Naive thymus-derived CD8-positive, alpha-beta T cell (primary cell): ENCODE data around the gene USP21. TPM values are rescaled to one million over a fixed set of nuclear protein-coding genes. Genes with fewer than 3 reads are reported as not detected.
A peak's percentile ranks its signal among the peaks of the same experiment; 100 is the strongest.

Experiments
- ATAC-seq, 2 donors: fragments of 150-1000 bp; cut with Tn5 transposase in 1 of 2; sonication (Bioruptor Pico), chemical (Tn5 transposase) in 1 of 2; 1 replicate in 1 of 2; 2 replicates in 1 of 2; pipeline ENCODE4 v1.10.0; 2021; ENCODE audit warnings: mild to moderate bottlenecking in 2 of 2, moderate library complexity in 2 of 2
- POLR2A ChIA-PET: fragments of 350-600 bp; sonication (Branson Sonifier 250); formaldehyde crosslinking; loops from one replicate; lab custom pipeline; 2021; ENCODE audit warnings: antibody characterized with exemption; lab: Charles Lee
- DNase-seq, 10 donors: peaks; one replicate each; pipeline versions ENCODE4 v3.0.0 to v3.0.0-alpha.2; 2020 to 2022
- H3K27ac Mint-ChIP-seq, 10 donors: one replicate each; pipeline ENCODE4 v1.8.0; 2020 to 2022; ENCODE audit warnings: mild to moderate bottlenecking in 10 of 10, mixed read lengths in 10 of 10, moderate library complexity in 4 of 10, inconsistent platforms in 1 of 10
- H3K27me3 Mint-ChIP-seq, 5 donors: one replicate each; pipeline ENCODE4 v1.8.0; 2021 to 2022; ENCODE audit warnings: mixed read lengths in 5 of 5
- H3K36me3 Mint-ChIP-seq, 3 donors: one replicate each; pipeline ENCODE4 v1.8.0; 2020 to 2022; ENCODE audit warnings: mixed read lengths in 3 of 3, mild to moderate bottlenecking in 2 of 3, inconsistent platforms in 1 of 3
- H3K4me1 Mint-ChIP-seq, 4 donors: one replicate each; pipeline ENCODE4 v1.8.0; 2021 to 2022; ENCODE audit warnings: mixed read lengths in 4 of 4
- H3K4me3 Mint-ChIP-seq, 10 donors: one replicate each; pipeline ENCODE4 v1.8.0; 2020 to 2022; ENCODE audit warnings: mild to moderate bottlenecking in 10 of 10, mixed read lengths in 10 of 10, moderate library complexity in 6 of 10, inconsistent platforms in 1 of 10
- H3K9me3 Mint-ChIP-seq, 9 donors: one replicate each; pipeline ENCODE4 v1.8.0; 2020 to 2022; ENCODE audit warnings: mixed read lengths in 9 of 9, mild to moderate bottlenecking in 3 of 9, inconsistent platforms in 1 of 9, moderate library complexity in 1 of 9
- polyA plus RNA-seq, 3 donors: library from polyadenylated mRNA; unstranded; fragments of 300-500 nt; fragmentation: Illumina TruSeq; gene quantifications; one replicate each; pipeline ENCODE4 v1.2.3, GENCODE V29; 2021
- total RNA-seq, 8 experiments: library from RNA in 2 of 8; stranded (reverse) in 2 of 8; gene quantifications; one replicate each; pipeline ENCODE4 v1.2.3 and lab custom pipeline; 2021 to 2026

Gene USP21
- total and polyA plus RNA-seq, 5 experiments from 2014 or later: 13.8 to 63.8 (median 31.4) TPM

GRCh38 chr1:161173711-161174110 is 14.4 kb downstream of the USP21 start:
- POLR2A ChIA-PET: interaction anchor here (1.5 to 1.6 kb wide), 2 partner anchors 12 to 18 kb away, joined by 4 to 5 read pairs; no protein-coding TSS in a partner anchor
- H3K4me1 Mint-ChIP-seq: peaks cover 33 to 71% (median 54%) of the 10 kb centered on the region in 4 donors
- H3K9me3 Mint-ChIP-seq: no peaks in the 10 kb centered on the region
- ATAC-seq (no peak), DNase-seq (no peak)
- no peaks in the 10 kb centered on the region for H3K27me3 Mint-ChIP-seq
- peaks cover 0 to 65% (median 11%) of the 10 kb centered on the region in 3 donors for H3K36me3 Mint-ChIP-seq
- H3K27ac Mint-ChIP-seq: peak overlapping the region in 3 of 10 donors; percentile 3 to 62 (median 27)
- peak overlapping the region in 1 of 10 donors; percentile 34 for H3K4me3 Mint-ChIP-seq

- Mint-ChIP-seq H3K4me1 (peaks cover 31 to 78% (median 58%) of the 10 kb centered on the region in 4 donors), H3K36me3 (peaks cover 0 to 60% (median 10%) of the 10 kb centered on the region in 3 donors), H3K27me3 (no peaks in the 10 kb centered on the region), H3K9me3 (no peaks in the 10 kb centered on the region), H3K4me3 (peak overlapping the region in 9 of 10 donors; percentile 21 to 99 (median 40)), H3K27ac (peak overlapping the region in 7 of 10 donors; percentile 9 to 100 (median 73))
- POLR2A ChIA-PET: interaction anchor here (0.8 to 3.0 kb wide), 2 partner anchors 27 to 49 kb away, joined by 3 to 22 read pairs; partner anchors contain the start of genes APOA2 and NDUFS2
- no peak for DNase-seq
- ATAC-seq: no peak
These were observed 15.6 kb downstream of the USP21 start for GRCh38 chr1:161174911-161175310.

GRCh38 chr1:161175771-161176453 is 16.6 kb downstream of the USP21 start:
- no peaks in the 10 kb centered on the region for H3K9me3 Mint-ChIP-seq
- H3K4me1 Mint-ChIP-seq: peaks cover 36 to 86% (median 67%) of the 10 kb centered on the region in 4 donors
- ATAC-seq (no peak), DNase-seq (no peak)
- peak overlapping the region; percentile 93 to 100 (median 99) for H3K4me3 Mint-ChIP-seq
- H3K27me3 Mint-ChIP-seq: no peaks in the 10 kb centered on the region
- H3K36me3 Mint-ChIP-seq: peaks cover 0 to 55% (median 10%) of the 10 kb centered on the region in 3 donors
- H3K27ac Mint-ChIP-seq: peak overlapping the region; percentile 97 to 100 (median 98)
- POLR2A ChIA-PET: interaction anchor here (0.5 to 8.7 kb wide), 15 partner anchors 9 to 559 kb away, joined by 3 to 154 read pairs (median 4); partner anchors contain the start of genes DEDD, NDUFS2, PPOX and TOMM40L

- Mint-ChIP-seq H3K4me1 (peaks cover 36 to 86% (median 72%) of the 10 kb centered on the region in 4 donors), H3K9me3 (no peaks in the 10 kb centered on the region), H3K27me3 (no peaks in the 10 kb centered on the region), H3K36me3 (peaks cover 0 to 49% (median 10%) of the 10 kb centered on the region in 3 donors), H3K4me3 (peak overlapping the region; percentile 93 to 100 (median 99)), H3K27ac (peak overlapping the region; percentile 97 to 100 (median 98))
- POLR2A ChIA-PET: interaction anchor here (0.6 to 8.7 kb wide), 20 partner anchors 10 to 572 kb away, joined by 3 to 154 read pairs (median 4); partner anchors contain the start of genes DEDD, NDUFS2, PPOX and TOMM40L
- ATAC-seq (no peak), DNase-seq (no peak)
These were observed 17.3 kb downstream of the USP21 start for GRCh38 chr1:161176468-161177111.

- Mint-ChIP-seq H3K4me1 (peaks cover 40 to 89% (median 78%) of the 10 kb centered on the region in 4 donors), H3K9me3 (no peaks in the 10 kb centered on the region), H3K4me3 (peak within 1 kb of the TSS; percentile 93 to 100 (median 99)), H3K27me3 (no peaks in the 10 kb centered on the region), H3K27ac (peak within 1 kb of the TSS; percentile 97 to 100 (median 98)), H3K36me3 (peaks cover 0 to 41% (median 10%) of the 10 kb centered on the region in 3 donors)
- POLR2A ChIA-PET: interaction anchor here (0.5 to 8.7 kb wide), 24 partner anchors 9 to 573 kb away, joined by 3 to 154 read pairs (median 4); partner anchors contain the start of genes DEDD, NDUFS2, PPOX and TOMM40L
- DNase-seq (peak; percentile 85 to 98 (median 93)), ATAC-seq (peak; percentile 87 to 92)
These were observed 18.0 kb downstream of the USP21 start, which contains the start of gene B4GALT3 for GRCh38 chr1:161177112-161177935. TSS of gene B4GALT3 (minus strand) at chr1:161177507. CDS start at chr1:161176060, 1,447 bp downstream.

GRCh38 chr1:161177936-161178244 is 18.6 kb downstream of the USP21 start:
- POLR2A ChIA-PET: interaction anchor here (0.6 to 8.7 kb wide), 12 partner anchors 8 to 223 kb away, joined by 4 to 154 read pairs (median 8); partner anchors contain the start of genes NDUFS2, PPOX, TOMM40L and UFC1
- peak overlapping the region; percentile 93 to 100 (median 99) for H3K4me3 Mint-ChIP-seq
- H3K27ac Mint-ChIP-seq: peak overlapping the region; percentile 97 to 100 (median 98)

GRCh38 chr1:161179698-161180097 is 20.4 kb downstream of the USP21 start:
- H3K9me3 Mint-ChIP-seq: no peaks in the 10 kb centered on the region
- peak overlapping the region in 8 of 10 donors; percentile 17 to 100 (median 87) for H3K27ac Mint-ChIP-seq
- peak overlapping the region in 4 of 10 donors; percentile 19 to 42 (median 28) for H3K4me3 Mint-ChIP-seq
- H3K4me1 Mint-ChIP-seq: peaks cover 43 to 92% (median 86%) of the 10 kb centered on the region in 4 donors
- H3K27me3 Mint-ChIP-seq: no peaks in the 10 kb centered on the region
- POLR2A ChIA-PET: interaction anchor here (0.6 to 8.7 kb wide), 10 partner anchors 8 to 835 kb away, joined by 3 to 154 read pairs (median 4); partner anchors contain the start of genes ADAMTS4, FCER1G, NDUFS2 and PPOX
- DNase-seq (no peak), ATAC-seq (no peak)
- peaks cover 0 to 17% (median 4%) of the 10 kb centered on the region in 3 donors for H3K36me3 Mint-ChIP-seq

More at GRCh38 chr1:161177936-161178244, 18.6 kb downstream of the USP21 start:
- peaks cover 0 to 36% (median 6%) of the 10 kb centered on the region in 3 donors for H3K36me3 Mint-ChIP-seq
- H3K9me3 Mint-ChIP-seq: no peaks in the 10 kb centered on the region
- DNase-seq (no peak), ATAC-seq (no peak)
- H3K27me3 Mint-ChIP-seq: no peaks in the 10 kb centered on the region
- peaks cover 39 to 89% (median 80%) of the 10 kb centered on the region in 4 donors for H3K4me1 Mint-ChIP-seq

GRCh38 chr1:161180639-161181038 is 21.3 kb downstream of the USP21 start:
- DNase-seq: peak in 1 of 10 donors; percentile 57

GRCh38 chr1:161182214-161182613 is 22.9 kb downstream of the USP21 start:
- Mint-ChIP-seq H3K27ac (peak overlapping the region; percentile 90 to 100 (median 94)), H3K27me3 (no peaks in the 10 kb centered on the region), H3K4me1 (peaks cover 43 to 91% (median 84%) of the 10 kb centered on the region in 4 donors), H3K36me3 (peaks cover 0 to 3% (median 0%) of the 10 kb centered on the region in 3 donors), H3K9me3 (no peaks in the 10 kb centered on the region), H3K4me3 (peak overlapping the region; percentile 50 to 97 (median 77))
- POLR2A ChIA-PET: interaction anchor here (0.7 to 8.7 kb wide), 22 partner anchors 8 to 535 kb away, joined by 3 to 154 read pairs (median 6); partner anchors contain the start of genes ADAMTS4, APOA2, ARHGAP30 and NDUFS2
- DNase-seq (peak in 5 of 10 donors; percentile 26 to 80 (median 62)), ATAC-seq (peak; percentile 38 to 49)

More at GRCh38 chr1:161180639-161181038, 21.3 kb downstream of the USP21 start:
- H3K36me3 Mint-ChIP-seq: peaks cover 0 to 9% (median 0%) of the 10 kb centered on the region in 3 donors
- POLR2A ChIA-PET: interaction anchor here (0.7 to 8.7 kb wide), 11 partner anchors 9 to 45 kb away, joined by 3 to 154 read pairs (median 15); partner anchors contain the start of genes ADAMTS4, APOA2, NDUFS2 and PPOX
- peak overlapping the region in 9 of 10 donors; percentile 61 to 100 (median 88) for H3K27ac Mint-ChIP-seq
- no peaks in the 10 kb centered on the region for H3K27me3 Mint-ChIP-seq
- no peak for ATAC-seq
- H3K4me3 Mint-ChIP-seq: peak overlapping the region in 9 of 10 donors; percentile 15 to 75 (median 42)
- no peaks in the 10 kb centered on the region for H3K9me3 Mint-ChIP-seq
- peaks cover 42 to 91% (median 84%) of the 10 kb centered on the region in 4 donors for H3K4me1 Mint-ChIP-seq

- DNase-seq (peak; percentile 50 to 92 (median 83)), ATAC-seq (peak; percentile 72 to 89)
- Mint-ChIP-seq H3K27ac (peak overlapping the region; percentile 89 to 100 (median 94)), H3K4me3 (peak overlapping the region; percentile 74 to 91 (median 88)), H3K4me1 (peaks cover 44 to 88% (median 82%) of the 10 kb centered on the region in 4 donors), H3K9me3 (no peaks in the 10 kb centered on the region), H3K36me3 (no peaks in the 10 kb centered on the region), H3K27me3 (no peaks in the 10 kb centered on the region)
- POLR2A ChIA-PET: interaction anchor here (0.6 to 3.9 kb wide), 10 partner anchors 9 to 133 kb away, joined by 3 to 27 read pairs (median 5); partner anchors contain the start of genes ARHGAP30, B4GALT3, NDUFS2 and PPOX
These were observed 26.0 kb downstream of the USP21 start for GRCh38 chr1:161185282-161185682.
